Hair follicle dermal papilla cell (primary cell): ENCODE results near the gene PBX4. TPM values are rescaled to one million over a fixed set of nuclear protein-coding genes. Genes with fewer than 3 reads are reported as not detected.

Experiments
- total RNA-seq: library from RNA; depleted of rRNA; stranded (reverse); fragments of >200 nt; gene quantifications from 2 replicates; pipeline ENCODE4 v1.2.3, GENCODE V29; 2012

The PBX4 gene, protein sequence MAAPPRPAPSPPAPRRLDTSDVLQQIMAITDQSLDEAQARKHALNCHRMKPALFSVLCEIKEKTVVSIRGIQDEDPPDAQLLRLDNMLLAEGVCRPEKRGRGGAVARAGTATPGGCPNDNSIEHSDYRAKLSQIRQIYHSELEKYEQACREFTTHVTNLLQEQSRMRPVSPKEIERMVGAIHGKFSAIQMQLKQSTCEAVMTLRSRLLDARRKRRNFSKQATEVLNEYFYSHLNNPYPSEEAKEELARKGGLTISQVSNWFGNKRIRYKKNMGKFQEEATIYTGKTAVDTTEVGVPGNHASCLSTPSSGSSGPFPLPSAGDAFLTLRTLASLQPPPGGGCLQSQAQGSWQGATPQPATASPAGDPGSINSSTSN
- total RNA-seq, result 3.4 and 4.4 TPM in 2 replicates

DNA sequence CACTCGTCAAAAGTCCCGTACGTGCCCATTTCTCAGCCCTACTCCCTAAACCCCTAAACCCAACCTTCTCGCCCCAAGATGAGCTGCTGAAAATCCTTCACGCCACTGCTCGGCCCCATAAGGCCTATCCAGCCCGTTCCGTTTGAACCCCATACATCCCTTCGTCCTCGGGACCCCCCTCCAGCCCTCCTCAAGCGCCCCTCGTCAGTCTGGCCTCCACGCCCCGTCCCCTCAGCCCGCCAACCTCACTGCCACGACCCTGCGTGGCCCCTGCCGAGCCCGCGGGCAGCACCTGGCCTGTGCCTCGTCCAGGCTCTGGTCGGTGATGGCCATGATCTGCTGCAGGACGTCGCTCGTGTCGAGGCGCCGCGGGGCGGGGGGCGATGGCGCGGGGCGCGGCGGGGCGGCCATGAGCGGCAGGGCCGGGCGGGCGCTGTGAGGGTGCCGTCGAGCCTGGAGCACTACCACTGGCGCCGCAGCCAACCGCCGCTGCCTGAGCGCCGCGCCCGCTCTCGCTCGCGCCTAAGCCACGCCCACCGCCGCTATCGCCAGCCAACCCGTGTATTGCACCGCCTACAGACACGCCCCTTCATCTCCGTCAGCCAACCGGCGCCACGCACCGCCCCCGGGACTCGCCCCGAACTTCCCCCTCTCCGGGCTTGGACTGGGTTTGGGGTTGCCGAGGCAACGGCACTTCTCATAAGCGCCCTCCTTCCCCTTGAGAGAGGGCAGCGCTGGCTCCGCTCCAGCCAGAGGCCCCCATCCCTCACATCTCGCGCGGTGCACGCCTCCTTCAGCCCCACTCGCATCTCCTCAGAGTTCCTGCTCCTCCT, at the start of gene PBX4:
Gene PBX4, minus strand, starts transcription at position 469 of the 833 bp plus-strand sequence. Its CDS starts 58 bp downstream, at position 411.

GRCh38 chr19:19663256-19664120, 45.0 kb upstream of the PBX4 start, which contains the start of gene ATP13A1:
TSS of gene ATP13A1 (minus strand) at chr19:19663676. CDS start at chr19:19663666, 10 bp downstream.

DNA sequence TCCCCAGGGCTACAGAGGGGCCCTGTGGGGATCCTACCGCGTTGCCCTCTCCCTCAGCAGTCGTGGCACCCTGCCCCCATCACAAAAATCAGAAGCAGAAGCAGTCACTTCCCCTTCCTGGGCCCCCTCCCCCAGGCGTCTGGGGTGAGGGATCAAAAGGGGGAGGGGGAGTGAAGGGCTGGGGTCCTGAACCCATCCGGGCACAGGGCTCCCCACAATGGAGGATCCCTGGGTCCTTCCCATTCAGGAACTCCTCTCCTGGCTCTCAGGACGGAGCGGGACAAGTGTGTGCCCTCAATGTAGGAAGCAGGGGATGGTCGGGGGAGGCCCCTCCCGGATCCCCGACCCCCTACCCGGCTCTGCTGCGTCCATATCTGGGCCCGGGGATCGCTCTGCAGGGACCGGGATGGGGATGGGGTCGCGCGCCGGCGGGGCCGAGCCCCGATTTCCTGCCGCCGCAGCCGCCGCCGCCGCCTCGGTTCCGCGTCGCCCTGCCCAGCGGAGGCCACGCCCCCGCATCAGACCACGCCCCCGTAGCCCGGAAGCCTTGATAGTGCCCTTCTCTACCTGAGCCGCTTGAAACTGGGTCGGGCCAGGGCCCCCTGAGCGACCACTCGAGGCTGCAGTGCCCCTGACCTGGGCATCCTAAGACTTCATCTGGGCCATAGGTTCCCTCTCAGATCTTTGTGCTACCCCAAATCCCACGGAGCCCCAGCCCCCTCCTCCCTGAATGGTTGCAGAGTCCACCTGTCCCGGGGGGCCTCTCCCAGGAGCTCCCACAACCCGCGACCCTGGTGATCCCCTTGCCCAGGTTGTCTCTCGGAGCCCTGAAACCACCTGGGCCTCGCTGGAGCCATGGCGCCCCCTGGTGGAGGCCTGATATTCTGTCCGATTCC, 24.9 kb upstream of the PBX4 start, which contains the start of gene GMIP:
Gene GMIP, minus strand, starts transcription at position 500 of the 896 bp plus-strand sequence. Its CDS starts 128 bp downstream, at position 372.

DNA sequence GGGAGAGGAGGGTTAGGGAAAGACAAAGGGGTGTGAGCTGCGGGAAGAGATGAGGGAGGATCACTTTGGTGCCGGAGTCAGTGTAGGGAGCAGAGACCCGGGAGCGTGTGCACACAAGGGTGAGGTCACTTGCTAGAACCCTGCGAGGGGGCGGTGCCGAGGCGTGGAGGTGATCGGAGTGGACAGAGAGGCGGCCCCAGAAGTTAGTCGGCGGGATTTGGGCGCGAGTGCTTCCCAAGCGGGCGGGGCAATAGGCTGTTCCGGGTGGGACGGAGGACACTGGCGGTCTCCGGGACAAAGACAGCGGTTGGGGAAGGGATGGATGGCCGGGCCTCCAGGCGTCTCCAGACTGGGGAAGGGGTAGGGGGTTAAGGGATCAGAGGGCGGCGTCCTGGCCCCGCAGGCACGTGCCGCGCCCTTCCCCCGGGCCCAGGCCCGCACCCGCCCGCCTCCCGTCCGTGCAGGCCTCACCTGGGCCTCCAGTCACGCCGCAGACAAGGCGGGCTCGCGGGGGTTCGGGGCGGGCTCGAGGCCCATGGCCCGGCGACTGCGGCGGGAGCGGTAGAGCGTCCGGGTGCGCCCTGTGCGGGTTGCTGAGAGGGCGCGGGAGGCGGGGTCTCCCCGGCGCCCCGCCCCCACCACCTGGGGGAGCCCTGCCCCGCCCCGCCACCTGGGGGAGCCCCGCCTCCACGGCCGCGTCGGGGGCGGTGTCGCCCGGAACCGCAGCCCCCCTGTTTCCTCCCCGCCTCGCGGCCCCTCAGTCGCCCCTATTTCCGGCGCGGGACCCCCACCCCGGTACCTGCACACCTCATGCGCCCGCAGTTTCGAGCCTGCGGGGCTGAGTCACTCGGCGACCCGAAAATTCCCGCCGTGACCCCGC, 9.4 kb upstream of the PBX4 start, which contains the start of gene LPAR2:
Gene LPAR2, minus strand, starts transcription at position 600 of the 880 bp plus-strand sequence. CDS start 945 bp downstream, outside the sequence.

GRCh38 chr19:19538061-19538784, 80.3 kb downstream of the PBX4 start, which contains the start of gene CILP2:
TSS of gene CILP2 (plus strand) at chr19:19538265. CDS start at chr19:19538350, 85 bp downstream.

GRCh38 chr19:19528721-19529490, 89.6 kb downstream of the PBX4 start, which contains the start of gene YJEFN3:
TSS of gene YJEFN3 (plus strand) at chr19:19528911. CDS start at chr19:19528933, 22 bp downstream.

DNA sequence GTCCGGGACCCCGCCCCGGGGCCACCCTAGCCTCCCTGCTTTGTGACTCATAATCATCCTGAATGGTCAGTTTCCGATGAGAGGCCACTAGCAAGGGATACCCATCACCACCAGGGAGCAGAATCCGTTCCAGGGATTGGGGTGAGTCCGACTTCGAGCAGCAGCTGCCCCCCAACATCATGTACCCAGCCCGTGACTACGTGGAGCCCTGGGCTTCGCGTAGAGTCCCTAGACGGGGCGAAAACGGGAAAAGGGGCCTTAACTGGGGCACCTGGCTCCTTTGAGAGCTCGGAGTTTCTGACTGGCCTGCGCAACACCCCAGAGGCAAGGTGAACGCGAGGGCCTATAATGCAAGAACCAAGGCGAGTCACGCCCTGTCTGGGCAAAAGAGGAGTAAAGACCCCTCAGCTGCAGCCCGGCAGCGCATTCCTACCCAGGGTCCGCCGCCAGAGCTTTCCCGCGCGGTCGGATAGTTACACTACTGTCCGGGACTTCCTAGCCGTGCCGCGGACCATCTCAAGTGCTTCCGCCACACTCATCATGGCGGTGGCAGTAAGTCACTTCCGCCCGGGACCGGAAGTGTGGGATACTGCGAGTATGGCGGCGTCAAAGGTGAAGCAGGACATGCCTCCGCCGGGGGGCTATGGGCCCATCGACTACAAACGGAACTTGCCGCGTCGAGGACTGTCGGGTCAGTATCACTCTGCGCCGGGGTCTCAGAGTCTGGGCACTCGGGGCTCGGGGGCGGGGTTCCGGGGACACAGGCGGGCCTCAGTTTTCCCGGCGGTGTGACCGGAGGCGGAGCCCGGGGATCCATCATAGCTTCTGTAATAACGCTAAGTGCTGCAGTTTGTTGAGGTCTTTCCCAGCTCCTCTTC, 102.6 kb downstream of the PBX4 start, which contains the start of gene NDUFA13:
Gene NDUFA13, plus strand, starts transcription at position 584 of the 878 bp plus-strand sequence. Its CDS starts 14 bp downstream, at position 598.

DNA sequence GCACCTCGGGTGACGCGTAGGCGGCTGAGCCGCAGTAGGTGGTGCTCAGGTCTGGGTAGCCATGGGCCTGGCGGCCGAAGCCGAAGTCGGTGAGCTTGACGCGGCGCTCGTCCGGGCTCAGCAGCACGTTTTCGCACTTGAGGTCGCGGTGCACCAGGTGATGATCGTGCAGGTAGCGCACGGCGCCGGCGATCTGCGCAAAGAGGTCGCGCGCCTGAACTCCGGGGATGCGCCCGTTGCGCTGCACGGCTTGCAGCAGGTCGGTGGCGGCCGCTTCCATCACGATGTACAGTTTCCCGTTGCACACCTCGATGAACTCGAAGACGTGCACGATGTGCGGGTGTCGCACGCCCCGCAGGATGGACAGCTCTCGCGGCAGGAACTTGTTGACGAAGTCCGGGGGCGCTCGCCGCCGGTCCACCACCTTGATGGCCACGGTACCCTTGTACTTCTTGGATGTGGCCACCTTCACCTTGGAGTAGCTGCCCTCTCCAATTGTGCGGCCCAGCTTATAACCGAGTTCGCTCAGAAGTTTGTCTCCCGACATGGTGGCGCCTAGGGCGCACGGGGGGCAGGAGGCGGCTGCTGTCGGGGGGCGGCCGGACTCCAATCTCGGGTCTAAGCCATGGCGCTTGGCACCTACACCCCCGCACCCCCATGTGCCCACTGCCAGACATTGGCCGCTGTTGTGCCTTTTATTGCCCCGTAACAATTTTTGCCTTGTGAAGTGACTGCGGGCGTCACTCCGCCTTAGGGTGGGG, 103.4 kb downstream of the PBX4 start, which contains the start of gene TSSK6:
Gene TSSK6, minus strand, starts transcription at position 668 of the 761 bp plus-strand sequence. Its CDS starts 121 bp downstream, at position 547.

Other genes with a start within 250 kb of the PBX4 start
- 48.4 and 51.9 TPM in 2 replicates for gene GATAD2A, start 213.0 kb downstream of the PBX4 start, total RNA-seq
- 1.3 and 2.2 TPM in 2 replicates for gene TSSK6, start 103.1 kb downstream of the PBX4 start, total RNA-seq
- 32.7 and 107 TPM in 2 replicates for gene NDUFA13, start 102.5 kb downstream of the PBX4 start, total RNA-seq
- 0.24 and 0.49 TPM in 2 replicates for gene YJEFN3, start 89.8 kb downstream of the PBX4 start, total RNA-seq
- 0.32 and 0.36 TPM in 2 replicates for gene CILP2, start 80.4 kb downstream of the PBX4 start, total RNA-seq
- 3.5 and 3.7 TPM in 2 replicates for gene LPAR2, start 9.5 kb upstream of the PBX4 start, total RNA-seq
- 11.4 and 11.5 TPM in 2 replicates for gene GMIP, start 25.0 kb upstream of the PBX4 start, total RNA-seq
- gene ATP13A1, start 45.0 kb upstream of the PBX4 start, total RNA-seq, result 69.1 and 72.5 TPM in 2 replicates
- gene ZNF101, start 50.2 kb upstream of the PBX4 start, total RNA-seq, result 4.9 and 5.5 TPM in 2 replicates
- 5.5 and 6.0 TPM in 2 replicates for gene ZNF14, start 114.4 kb upstream of the PBX4 start, total RNA-seq
- 14.7 and 20.6 TPM in 2 replicates for gene ZNF506, start 203.1 kb upstream of the PBX4 start, total RNA-seq
- 4.4 and 5.5 TPM in 2 replicates for gene ZNF253, start 247.2 kb upstream of the PBX4 start, total RNA-seq